Astrocyte (in vitro differentiated cells and primary cell): Measurements from ENCODE around the gene EYS. TPM values are rescaled to one million over a fixed set of nuclear protein-coding genes. Genes with fewer than 3 reads are reported as not detected.

Experiments used
- DNase-seq: peaks from one replicate; pipeline ENCODE4 v3.0.0-alpha.2; 2010; ENCODE audit warnings: low read depth
- FAIRE-seq: peaks from 2 replicates; lab custom pipeline; 2011; peaks lifted over from hg19 to GRCh38; lab: Jason Lieb, UNC
- H2AFZ ChIP-seq: 2 replicates; pipeline ENCODE4 v1.6.0; 2012; ENCODE audit warnings: low read depth, low read length, inconsistent platforms
- H3K27ac ChIP-seq: 2 replicates; pipeline ENCODE4 v1.5.1; 2011; ENCODE audit warnings: low read depth, low read length, inconsistent platforms
- H3K27me3 ChIP-seq: 2 replicates; pipeline ENCODE4 v1.6.0; 2011; ENCODE audit warnings: low read length, inconsistent platforms; ENCODE audit not compliant: insufficient read depth
- H3K36me3 ChIP-seq: 2 replicates; pipeline ENCODE4 v1.5.1; 2011; ENCODE audit warnings: low read length, inconsistent platforms; ENCODE audit not compliant: insufficient read depth
- H3K4me1 ChIP-seq: 2 replicates; pipeline ENCODE4 v1.5.1; 2011; ENCODE audit warnings: low read length, inconsistent platforms; ENCODE audit not compliant: insufficient read depth
- H3K4me2 ChIP-seq: 2 replicates; pipeline ENCODE4 v1.6.0; 2012; ENCODE audit warnings: low read length, inconsistent platforms
- H3K4me3 ChIP-seq: 2 replicates; pipeline ENCODE4 v1.5.1; 2011; ENCODE audit warnings: low read depth, mild to moderate bottlenecking, low read length, inconsistent platforms; ENCODE audit not compliant: insufficient read depth
- H3K79me2 ChIP-seq: 2 replicates; pipeline ENCODE4 v1.6.0; 2012; ENCODE audit warnings: mild to moderate bottlenecking, low read length, inconsistent platforms; ENCODE audit not compliant: insufficient read depth
- H3K9ac ChIP-seq: 2 replicates; pipeline ENCODE4 v1.6.0; 2012; ENCODE audit warnings: mild to moderate bottlenecking, low read length, inconsistent platforms
- H3K9me3 ChIP-seq: 2 replicates; pipeline ENCODE4 v1.5.1; 2012; ENCODE audit warnings: low read depth, mild to moderate bottlenecking, low read length, inconsistent platforms; ENCODE audit not compliant: insufficient read depth
- H4K20me1 ChIP-seq: 2 replicates; pipeline ENCODE4 v1.6.0; 2012; ENCODE audit warnings: low read length, inconsistent platforms; ENCODE audit not compliant: insufficient read depth
- H3K27ac Mint-ChIP-seq: one replicate; pipeline ENCODE4 v1.8.0; 2021; ENCODE audit warnings: mild to moderate bottlenecking, mixed read lengths; ENCODE audit not compliant: unreplicated experiment
- H3K27me3 Mint-ChIP-seq: one replicate; pipeline ENCODE4 v1.8.0; 2021; ENCODE audit warnings: low read depth, mixed read lengths; ENCODE audit not compliant: unreplicated experiment
- H3K36me3 Mint-ChIP-seq: one replicate; pipeline ENCODE4 v1.8.0; 2021; ENCODE audit warnings: low read depth, mixed read lengths; ENCODE audit not compliant: unreplicated experiment
- H3K4me1 Mint-ChIP-seq: one replicate; pipeline ENCODE4 v1.8.0; 2021; ENCODE audit warnings: low read depth, mixed read lengths; ENCODE audit not compliant: unreplicated experiment
- H3K4me3 Mint-ChIP-seq: one replicate; pipeline ENCODE4 v1.8.0; 2021; ENCODE audit warnings: mild to moderate bottlenecking, moderate library complexity, mixed read lengths; ENCODE audit not compliant: unreplicated experiment
- H3K9me3 Mint-ChIP-seq: one replicate; pipeline ENCODE4 v1.8.0; 2021; ENCODE audit warnings: mild to moderate bottlenecking, mixed read lengths; ENCODE audit not compliant: unreplicated experiment
- EZH2 ChIP-seq: IDR thresholded peaks from 2 replicates; pipeline ENCODE4 v1.6.1; 2012; ENCODE audit warnings: mild to moderate bottlenecking, low read length, inconsistent platforms; ENCODE audit not compliant: insufficient read depth
- total RNA-seq: library from RNA; stranded (reverse); gene quantifications from 2 replicates; pipeline ENCODE4 v1.2.1, GENCODE V29; 2021
- TF ChIP-seq, protein P1 (sequence below): IDR thresholded peaks from 2 replicates; pipeline ENCODE4 v1.5.1; 2011; ENCODE audit warnings: low read depth, mild to moderate bottlenecking, inconsistent platforms, low read length, moderate library complexity; ENCODE audit not compliant: insufficient read depth

EYS gene
- total RNA-seq, 1 donor from 2014 or later, result 0.16 TPM

DNA sequence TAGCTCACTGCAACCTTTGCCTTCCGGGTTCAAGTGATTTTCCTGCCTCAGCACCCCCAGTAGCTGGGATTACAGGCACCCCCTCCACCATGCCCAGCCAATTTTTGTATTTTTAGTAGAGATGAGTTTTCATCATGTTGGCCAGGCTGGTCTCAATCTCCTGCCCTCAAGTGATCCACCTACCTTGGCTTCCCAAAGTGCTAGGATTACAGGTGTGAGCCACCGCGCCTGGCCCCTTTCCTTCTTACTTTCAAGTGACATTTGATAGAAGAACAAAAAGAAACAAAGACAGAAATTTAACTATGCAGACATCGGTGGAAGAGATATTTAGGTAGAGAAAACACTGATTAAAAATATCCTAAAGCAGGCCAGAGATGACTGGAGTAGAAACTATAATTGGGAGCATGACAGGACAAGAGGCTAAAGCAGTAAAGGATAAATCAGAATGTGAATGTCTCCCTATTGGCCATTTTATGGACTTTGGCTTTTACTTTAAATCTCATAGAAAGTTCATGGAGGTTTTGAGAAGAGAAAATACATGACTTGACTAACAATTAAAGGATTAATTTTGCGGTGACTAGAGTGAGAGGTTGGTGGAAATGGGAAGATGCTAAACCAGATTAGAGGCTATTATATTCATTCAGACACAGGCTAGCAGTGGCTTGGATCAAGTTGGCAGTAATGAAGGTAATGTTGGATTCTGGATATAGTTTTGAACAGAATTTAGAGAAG, 2.2 kb upstream of the EYS start:
- H3K79me2 ChIP-seq, result no peaks in the 10 kb centered on the region
- no peak overlapping the region for H3K4me2 ChIP-seq
- no peaks in the 10 kb centered on the region for H3K9me3 ChIP-seq
- H3K36me3 ChIP-seq, result no peaks in the 10 kb centered on the region
- Mint-ChIP-seq H3K27ac (no peak overlapping the region), H3K4me1 (no peaks in the 10 kb centered on the region), H3K27me3 (no peaks in the 10 kb centered on the region), H3K36me3 (no peaks in the 10 kb centered on the region), H3K4me3 (no peak overlapping the region), H3K9me3 (no peaks in the 10 kb centered on the region)
- no peak overlapping the region for H2AFZ ChIP-seq
- H3K27ac ChIP-seq, result no peak overlapping the region
- H3K4me1 ChIP-seq, result no peaks in the 10 kb centered on the region
- no peak for TF ChIP-seq EZH2
- TF ChIP-seq, protein P1, sequence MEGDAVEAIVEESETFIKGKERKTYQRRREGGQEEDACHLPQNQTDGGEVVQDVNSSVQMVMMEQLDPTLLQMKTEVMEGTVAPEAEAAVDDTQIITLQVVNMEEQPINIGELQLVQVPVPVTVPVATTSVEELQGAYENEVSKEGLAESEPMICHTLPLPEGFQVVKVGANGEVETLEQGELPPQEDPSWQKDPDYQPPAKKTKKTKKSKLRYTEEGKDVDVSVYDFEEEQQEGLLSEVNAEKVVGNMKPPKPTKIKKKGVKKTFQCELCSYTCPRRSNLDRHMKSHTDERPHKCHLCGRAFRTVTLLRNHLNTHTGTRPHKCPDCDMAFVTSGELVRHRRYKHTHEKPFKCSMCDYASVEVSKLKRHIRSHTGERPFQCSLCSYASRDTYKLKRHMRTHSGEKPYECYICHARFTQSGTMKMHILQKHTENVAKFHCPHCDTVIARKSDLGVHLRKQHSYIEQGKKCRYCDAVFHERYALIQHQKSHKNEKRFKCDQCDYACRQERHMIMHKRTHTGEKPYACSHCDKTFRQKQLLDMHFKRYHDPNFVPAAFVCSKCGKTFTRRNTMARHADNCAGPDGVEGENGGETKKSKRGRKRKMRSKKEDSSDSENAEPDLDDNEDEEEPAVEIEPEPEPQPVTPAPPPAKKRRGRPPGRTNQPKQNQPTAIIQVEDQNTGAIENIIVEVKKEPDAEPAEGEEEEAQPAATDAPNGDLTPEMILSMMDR, result no peak
- DNase-seq (no peak), FAIRE-seq (no peak)
- no peaks in the 10 kb centered on the region for H3K27me3 ChIP-seq
- no peak overlapping the region for H3K4me3 ChIP-seq
- H4K20me1 ChIP-seq, result no peaks in the 10 kb centered on the region
- H3K9ac ChIP-seq, result no peak overlapping the region

DNA sequence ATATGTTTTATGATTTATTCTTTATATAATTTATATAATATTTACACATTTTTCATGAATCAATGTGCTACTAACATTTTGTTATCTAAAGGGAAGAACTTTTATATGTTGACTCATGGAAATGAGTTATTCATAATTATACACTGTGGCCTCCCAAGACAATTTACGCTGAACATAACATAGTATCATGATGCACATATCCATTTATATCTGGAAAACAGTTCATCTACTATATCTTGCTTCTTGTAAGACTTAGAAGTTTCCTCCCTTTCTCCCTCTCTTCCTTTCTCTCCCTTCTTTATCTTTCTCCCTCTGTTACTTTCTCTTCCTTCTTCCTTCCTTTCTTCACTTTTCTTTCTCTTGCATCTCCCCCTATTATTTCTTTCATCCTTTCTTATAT, 1.1 kb upstream of the EYS start:
- Mint-ChIP-seq H3K27me3 (no peaks in the 10 kb centered on the region), H3K36me3 (no peaks in the 10 kb centered on the region), H3K27ac (no peak overlapping the region), H3K9me3 (no peaks in the 10 kb centered on the region), H3K4me3 (no peak overlapping the region), H3K4me1 (no peaks in the 10 kb centered on the region)
- H3K4me3 ChIP-seq, result no peak overlapping the region
- H3K4me1 ChIP-seq, result no peaks in the 10 kb centered on the region
- no peak overlapping the region for H3K9ac ChIP-seq
- no peak overlapping the region for H3K27ac ChIP-seq
- DNase-seq (no peak), FAIRE-seq (no peak)
- H3K9me3 ChIP-seq, result no peaks in the 10 kb centered on the region
- H4K20me1 ChIP-seq, result no peaks in the 10 kb centered on the region
- H3K36me3 ChIP-seq, result no peaks in the 10 kb centered on the region
- no peak overlapping the region for H2AFZ ChIP-seq
- no peak overlapping the region for H3K4me2 ChIP-seq
- H3K27me3 ChIP-seq, result no peaks in the 10 kb centered on the region
- H3K79me2 ChIP-seq, result no peaks in the 10 kb centered on the region
- TF ChIP-seq EZH2, result no peak
- TF ChIP-seq, protein P1, result no peak

DNA sequence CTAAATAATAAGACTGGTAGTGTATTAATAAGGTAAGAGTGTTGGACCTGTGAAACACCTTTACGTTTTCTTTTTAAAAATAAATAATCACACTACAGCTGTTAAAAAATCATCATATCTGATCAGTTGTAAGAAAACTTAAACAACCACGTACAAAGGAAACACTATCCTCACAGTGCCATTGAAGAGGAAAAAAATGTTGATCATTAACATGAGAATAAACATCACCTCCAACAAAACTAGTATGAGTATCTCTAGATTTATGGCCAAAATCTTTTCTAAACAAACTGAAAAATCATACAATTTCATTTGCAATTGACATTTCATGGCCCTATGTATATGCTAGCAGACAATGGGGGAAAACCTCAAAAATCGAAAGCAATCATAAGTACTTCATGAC, 590 bp downstream of the EYS start:
- Histone ChIP-seq H3K9ac (no peak overlapping the region), H2AFZ (no peak overlapping the region), H3K9me3 (no peaks in the 10 kb centered on the region), H3K27me3 (no peaks in the 10 kb centered on the region), H3K4me3 (no peak overlapping the region), H3K4me1 (no peaks in the 10 kb centered on the region), H4K20me1 (no peaks in the 10 kb centered on the region), H3K27ac (no peak overlapping the region), H3K4me2 (no peak overlapping the region), H3K79me2 (no peaks in the 10 kb centered on the region), H3K36me3 (no peaks in the 10 kb centered on the region)
- TF ChIP-seq EZH2, result no peak
- TF ChIP-seq, protein P1, result no peak
- Mint-ChIP-seq H3K27me3 (no peaks in the 10 kb centered on the region), H3K36me3 (no peaks in the 10 kb centered on the region), H3K9me3 (no peaks in the 10 kb centered on the region), H3K4me3 (no peak overlapping the region), H3K27ac (no peak overlapping the region), H3K4me1 (no peaks in the 10 kb centered on the region)
- no peak for FAIRE-seq
- DNase-seq, result no peak
